HG03108 (cell line): Measurements from ENCODE around the gene IQGAP2.

ENCODE experiments used
- ATAC-seq: cut with Tn5 transposase; IDR thresholded peaks from one replicate; pipeline ENCODE4 v1.9.1; 2021; ENCODE audit warnings: moderate library complexity; ENCODE audit not compliant: unreplicated experiment

Gene IQGAP2

DNA sequence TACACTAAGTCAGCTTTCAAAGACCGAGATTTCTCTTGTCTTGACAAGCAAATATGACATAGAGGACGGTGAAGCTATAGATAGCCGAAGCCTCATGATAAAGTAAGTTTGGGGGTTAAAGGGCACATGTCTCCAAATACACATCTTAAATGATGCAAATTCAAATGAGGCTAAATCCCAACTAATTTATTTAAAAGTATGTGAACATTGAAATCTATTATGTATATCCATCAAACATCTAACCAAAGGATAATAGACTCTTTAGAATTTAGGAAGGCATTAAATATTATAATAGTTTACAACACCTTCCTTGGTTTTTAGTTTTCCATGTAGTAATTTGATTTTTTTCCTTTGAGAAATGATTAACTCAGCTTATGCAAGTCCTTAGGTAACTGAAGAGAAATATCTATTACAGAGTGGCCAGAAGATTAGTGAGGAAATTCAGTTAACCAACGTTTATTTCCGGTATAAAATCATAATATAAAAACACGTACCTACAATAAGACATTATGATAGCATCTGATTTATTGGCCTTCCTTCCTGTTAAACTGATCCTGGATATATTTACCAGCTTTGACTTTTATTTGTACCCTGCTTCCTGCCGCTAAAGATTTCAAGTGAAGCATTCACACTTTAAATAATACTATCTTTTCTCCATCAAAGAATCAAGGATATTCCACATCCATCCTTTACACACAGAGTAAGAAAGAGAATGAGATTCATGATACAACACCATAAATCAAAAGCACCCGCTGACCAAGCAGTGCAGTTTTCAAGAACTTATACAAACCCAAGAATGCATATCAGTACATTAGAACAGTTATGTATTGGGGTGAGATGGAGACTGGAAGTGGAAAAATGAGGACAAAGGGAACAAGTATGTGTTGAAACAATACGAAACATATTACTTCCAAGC is 281.0 kb downstream of the IQGAP2 start:
- no peak for ATAC-seq

DNA sequence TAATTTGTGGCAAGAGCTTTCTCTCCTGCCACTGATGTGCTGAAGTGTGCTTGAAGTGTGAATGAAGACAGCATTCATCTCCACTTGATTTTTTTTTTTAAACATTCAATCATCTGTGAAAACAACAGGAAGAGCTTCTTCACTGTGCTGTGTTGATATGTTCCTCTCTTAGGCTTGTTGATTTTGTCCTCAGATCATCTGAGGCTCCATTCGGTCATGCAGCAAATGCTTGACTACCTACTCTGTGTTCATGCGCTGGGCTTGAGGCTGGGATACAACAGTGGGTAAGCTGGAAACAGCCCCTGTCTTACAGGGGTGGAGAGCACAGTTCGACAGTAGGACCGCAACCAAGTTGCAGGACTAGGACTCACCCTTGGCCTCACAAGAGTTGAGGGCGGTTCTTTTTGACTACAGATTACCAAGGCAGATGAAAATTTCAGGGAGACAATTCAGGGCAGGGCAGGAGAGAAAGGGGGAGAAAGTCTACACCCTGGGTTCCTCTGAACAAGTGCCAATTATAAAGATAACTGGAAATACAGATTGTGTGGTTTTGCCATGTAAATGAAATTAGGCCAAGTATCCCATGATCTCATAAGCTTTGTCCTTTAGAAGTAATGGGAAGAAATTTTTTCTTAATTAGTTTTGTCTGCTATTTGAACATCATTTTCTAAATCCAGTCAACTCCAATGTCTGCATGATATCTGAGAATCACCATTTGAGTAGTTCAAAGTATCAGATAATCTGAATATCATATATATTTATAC is 281.9 kb downstream of the IQGAP2 start:
- no peak for ATAC-seq

DNA sequence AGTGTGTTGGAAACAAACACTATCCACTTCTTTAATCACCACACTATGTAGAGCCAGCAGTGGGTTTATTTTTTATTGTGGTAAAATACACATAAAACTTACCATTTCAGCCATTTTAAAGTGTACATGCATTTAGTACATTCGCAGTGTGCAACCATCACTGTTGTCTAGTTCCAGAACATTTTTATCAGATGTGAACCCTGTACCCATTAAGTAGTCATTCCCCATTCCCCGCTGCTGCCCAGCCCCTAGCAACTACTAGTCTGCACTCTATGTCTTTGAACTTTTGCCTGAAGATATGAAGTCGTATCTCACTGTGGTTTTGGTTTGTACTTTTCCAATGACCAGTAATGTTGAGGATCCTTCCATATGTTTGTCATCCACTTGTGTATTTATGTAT is 282.6 kb downstream of the IQGAP2 start:
- no peak for ATAC-seq

DNA sequence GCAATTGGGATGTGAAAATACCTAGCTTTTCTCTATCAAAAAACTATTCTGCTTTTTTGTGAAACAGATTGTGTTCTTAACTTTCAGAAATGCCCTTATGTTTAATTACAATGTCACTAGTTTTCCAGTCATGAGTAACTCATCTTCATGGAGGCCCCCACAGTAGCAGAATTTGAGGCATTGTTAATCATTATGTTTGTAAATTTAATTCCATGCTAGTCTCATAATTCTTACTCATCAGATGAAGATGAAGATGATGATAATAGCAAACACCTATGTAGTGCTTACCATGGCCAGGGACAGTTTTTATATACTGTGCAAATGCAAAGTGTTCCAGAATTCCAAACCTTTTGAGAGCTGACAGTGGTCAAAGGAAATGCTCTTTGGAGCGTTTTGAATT is 285.1 kb downstream of the IQGAP2 start:
- ATAC-seq: no peak

DNA sequence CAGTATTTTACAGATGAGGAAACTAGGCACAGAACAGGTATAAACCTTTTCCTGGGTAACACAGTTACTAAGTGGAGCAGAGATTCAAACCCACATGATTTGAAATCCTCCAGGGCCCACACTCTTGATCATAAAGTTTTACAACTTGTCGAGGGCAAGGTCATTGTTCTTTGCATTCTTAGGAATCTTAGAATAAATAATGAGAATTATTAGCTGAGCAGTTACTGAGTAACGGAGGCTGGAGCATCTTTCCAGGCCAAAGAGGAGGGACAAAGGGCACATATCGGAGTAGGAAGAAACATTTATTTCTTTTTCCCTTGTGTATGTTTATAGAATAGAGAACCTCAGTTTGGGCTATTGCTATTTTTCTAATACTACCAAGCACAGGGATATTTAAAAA is 285.8 kb downstream of the IQGAP2 start:
- no peak for ATAC-seq

DNA sequence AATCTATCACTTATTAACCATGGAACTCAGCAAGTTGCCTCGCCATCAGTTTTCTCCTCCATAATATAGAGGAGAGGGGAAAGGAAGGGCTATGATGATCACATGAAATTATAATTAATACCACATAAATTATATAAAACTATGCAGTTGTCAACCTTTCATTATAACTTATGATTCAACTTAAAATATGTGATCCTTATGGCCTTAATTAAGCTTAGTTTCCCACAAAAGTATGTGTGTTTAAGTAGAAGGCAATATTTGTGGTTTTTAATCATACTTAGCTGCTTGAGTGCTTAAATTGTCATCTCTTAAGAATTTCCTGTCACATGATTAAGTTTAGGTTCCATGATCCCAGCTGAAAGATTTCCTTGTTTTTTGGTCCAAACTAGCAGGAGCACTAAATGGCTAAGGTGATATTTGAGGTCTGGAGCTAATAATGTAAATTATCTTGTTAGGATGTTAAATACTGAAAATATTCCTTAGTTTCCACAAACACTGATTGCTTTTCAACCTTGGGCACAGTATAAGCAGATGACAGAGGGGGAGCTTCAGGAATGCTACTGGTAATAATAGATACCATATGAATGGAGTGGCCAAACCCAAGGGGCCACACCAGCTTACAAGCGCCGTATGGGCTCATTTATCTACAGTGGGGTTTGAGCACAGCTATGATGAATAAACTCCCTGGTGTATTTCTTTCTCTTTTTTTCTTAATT is 286.4 kb downstream of the IQGAP2 start:
- ATAC-seq: no peak

DNA sequence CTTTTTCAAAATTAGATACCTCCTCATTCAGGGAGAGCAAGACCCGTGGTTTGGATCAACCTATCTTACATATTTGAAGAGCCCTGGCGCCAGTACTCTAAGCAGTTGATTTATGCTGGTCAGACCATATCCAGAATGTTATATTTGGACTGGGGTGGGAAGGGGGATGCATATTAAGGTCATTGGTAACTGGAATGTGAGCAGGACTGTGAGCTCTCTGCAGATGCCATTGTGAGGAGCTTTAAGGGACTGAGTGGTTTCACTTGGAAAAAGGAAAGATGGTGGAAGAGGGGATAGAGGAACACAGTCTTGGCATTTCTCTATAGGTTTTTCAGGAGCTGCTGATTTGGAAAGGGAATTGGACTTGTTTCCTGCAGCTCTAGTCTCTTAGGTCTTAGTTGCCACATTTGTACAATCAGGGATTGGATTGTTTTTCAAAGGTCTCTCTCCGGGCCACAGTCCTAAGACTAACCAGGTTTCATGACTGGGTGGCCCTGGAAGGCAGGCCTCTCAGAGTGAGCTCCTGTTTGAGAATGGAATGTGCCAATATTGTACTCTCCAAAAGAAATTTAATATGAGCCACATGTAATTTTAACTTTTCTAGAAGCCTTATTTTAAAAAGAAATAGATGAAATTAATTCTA is 287.1 kb downstream of the IQGAP2 start:
- no peak for ATAC-seq

DNA sequence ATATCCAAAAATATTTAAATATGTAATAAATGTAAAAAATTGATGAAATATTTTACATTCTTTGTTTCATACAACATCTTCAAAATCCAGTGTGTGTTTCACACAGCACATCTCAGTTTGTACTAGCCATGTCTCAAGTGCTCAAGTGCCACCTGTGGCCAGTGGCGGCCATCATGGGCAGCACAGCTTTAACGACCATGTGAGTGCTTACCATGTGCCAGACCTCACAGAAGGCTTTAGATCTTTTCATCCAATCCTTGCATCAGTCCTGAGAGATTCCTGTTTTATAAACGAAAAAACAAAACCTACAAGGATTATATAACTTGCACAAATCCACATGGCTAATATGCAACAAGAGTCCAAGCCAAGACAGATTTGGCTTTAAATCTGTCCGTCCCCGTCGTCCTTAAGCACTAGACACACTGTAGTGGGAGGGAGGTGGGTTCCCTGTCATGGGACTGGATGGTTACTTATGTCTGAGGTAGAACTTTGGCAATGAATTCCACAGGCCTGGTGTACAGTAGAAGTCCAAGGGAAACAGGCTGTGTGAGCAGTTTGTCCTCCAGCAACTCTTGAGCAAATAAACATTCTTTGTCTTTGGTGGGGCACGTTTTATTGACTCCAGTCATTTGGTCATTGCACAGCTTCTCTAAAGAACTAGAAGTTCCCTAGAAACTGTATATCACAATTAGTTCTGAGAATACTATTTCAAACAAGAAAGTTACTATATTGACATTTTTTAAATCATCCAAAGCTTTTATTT is 287.8 kb downstream of the IQGAP2 start:
- ATAC-seq: no peak

DNA sequence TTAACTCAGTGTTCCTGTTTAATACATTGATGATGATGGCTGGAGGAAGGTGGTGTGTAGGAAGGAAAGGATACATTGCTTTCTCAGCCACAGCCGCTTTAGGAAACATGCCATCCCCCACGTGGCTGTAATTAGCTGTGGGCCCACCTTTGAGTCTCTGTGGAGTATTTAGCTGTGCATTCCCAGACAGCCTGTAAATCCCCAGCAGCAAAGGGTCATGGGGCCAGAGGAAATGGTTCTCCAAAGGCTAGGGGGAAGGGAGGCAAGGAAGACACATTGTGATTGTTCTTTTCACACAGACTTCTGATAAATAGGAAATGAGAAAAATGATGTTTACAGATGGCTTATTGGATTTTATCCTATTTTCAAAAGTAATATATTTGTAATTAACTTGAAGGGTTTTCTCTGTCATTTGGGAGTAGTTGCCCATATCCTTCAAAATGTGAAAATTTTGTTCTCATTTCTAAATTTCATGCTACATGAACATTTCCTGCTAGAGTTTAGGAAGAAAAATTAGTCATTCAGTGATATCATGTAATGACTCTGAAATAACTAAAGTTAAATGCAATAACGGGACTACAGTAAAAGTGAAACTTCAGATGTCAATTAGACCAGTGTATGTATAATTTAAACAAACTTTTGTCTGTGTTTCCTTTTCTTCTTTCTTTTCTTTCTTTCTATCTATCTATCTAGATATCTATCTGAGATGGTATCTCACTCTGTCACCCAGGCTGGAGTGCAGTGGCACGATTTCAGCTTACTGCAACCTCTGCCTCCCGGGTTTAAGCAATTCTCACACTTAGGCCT is 288.6 kb downstream of the IQGAP2 start:
- ATAC-seq: no peak

DNA sequence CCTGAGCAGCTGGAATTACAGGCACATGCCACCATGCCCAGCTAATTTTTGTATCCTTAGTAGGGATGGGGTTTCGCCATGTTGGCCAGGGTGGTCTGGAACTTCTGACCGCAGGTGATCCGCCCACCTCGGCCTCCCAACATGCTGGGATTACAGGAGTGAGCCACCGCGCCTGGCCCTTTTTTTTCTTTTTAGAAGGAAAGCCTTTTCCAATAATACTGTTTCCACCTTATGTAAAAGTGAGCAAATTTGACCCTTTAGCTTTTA is 289.1 kb downstream of the IQGAP2 start:
- no peak for ATAC-seq

DNA sequence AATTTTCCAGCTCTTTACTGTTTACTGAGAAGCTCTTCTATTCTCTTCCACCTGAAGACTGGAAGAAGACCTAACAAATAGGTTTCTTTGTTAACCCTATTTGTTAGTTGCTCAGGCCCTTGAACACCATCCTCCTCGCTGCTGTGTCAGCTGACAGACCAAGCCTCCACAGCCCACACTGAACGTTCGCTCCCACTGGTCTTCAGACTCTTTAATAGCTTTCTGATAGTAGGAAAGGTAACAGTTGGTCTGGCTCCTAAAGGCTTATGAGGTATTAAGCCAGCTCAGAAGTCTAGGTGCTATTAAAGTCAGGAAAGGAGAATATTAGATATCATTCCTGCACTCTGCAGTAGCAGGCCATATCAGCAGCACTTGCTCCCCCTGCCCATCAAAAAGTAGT is 289.6 kb downstream of the IQGAP2 start:
- no peak for ATAC-seq

DNA sequence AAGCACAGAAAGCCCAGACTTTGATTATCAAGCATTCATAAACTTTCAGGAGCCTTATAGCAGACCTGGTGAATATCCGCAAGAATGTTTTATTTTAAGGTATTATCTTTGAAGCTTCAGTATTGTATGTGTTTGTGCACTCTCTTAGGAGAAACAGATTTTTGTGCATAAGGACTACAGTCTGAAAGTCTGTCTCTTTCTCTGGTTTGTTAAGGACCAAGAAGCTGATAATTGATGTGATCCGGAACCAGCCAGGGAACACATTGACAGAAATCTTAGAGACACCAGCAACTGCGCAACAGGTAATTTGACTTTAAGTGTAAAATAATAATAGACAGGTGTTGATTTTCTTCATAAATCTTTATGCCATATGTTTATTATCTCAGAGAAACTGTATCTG is 290.1 kb downstream of the IQGAP2 start:
- ATAC-seq: no peak

DNA sequence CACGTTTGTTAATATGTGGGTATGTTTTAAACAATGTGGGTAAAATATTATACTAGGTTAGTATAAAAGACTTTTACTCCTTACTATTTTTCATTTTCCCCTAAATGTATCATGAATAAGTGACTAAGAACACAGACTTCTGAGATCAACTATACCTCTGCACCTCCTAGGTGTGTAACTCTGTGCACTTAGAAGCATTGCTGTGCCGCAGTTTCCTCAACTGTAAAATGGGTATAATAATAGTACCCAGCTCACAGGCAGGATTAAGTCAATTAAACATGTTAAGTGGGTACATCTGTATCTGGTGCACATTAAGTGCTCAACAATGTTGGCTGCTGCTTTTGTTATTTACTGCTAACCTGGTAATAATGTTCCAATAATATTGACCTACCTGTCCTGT is 291.2 kb downstream of the IQGAP2 start:
- no peak for ATAC-seq

DNA sequence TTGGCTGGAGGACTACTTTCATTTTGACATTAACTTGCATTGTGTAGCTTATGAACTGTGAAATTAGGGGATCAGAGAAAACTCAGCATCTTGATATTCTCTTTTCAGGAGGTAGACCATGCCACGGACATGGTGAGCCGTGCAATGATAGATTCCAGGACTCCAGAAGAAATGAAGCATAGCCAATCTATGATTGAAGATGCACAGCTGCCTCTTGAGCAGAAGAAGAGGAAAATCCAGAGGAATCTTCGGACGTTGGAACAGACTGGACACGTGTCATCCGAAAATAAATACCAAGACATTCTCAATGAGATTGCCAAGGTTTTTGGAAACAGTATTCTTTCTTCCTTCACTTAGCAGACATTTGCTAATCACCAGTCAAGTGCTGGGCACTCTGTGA is 292.3 kb downstream of the IQGAP2 start:
- no peak for ATAC-seq

DNA sequence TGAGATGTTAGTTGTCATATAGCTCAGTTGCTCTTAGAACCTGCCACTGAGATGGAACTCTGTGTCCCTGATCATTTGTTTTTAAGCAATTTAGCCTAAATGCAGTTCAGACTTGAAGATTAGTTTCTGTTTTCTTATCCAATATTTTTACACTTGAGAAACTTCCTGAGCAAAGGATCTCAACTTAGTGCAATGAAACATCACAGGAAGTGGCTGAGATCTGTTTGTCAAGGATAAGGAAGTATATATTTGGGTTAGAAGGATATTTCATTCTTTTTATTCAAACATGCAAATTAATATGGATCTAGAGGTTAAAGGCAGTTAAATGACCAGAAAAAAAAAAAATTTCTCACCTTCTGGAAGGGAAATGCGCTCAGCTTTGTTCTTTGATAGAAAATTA is 293.2 kb downstream of the IQGAP2 start:
- ATAC-seq: no peak

DNA sequence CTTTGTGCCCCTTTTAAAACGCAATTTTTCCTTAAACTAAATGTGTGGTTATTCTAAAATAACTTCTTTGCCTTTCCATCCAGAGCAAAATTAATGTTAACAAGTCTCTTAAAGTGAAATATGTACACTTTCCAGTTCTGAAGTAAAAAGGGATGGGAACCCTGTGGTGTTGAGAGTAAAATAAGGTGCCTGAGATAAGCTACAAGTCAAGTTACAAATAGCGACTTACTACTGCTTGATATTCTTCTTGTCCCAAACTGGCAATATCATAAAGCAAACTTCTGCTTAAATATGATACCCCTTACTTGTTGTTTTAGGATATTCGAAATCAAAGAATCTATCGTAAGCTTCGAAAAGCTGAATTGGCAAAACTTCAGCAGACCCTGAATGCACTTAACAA is 294.6 kb downstream of the IQGAP2 start:
- ATAC-seq: no peak

DNA sequence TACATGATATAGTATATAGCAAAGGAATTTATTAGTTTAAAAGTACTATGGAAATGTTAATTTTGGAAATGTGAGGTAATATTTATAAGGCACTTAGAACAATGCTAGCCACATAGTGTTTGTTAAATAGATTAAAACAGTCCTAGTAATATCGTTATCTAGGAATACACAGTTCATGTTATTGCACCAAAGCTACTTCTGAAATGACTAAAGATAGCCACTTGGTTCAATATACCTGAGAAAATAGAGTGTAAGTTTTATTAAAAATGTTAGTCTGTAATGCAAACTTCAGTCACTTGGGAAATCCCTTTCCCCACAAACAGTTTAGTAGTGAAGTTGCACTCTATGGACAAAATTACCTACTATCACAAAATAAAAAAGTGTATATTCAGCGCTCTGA is 297.5 kb downstream of the IQGAP2 start:
- no peak for ATAC-seq

DNA sequence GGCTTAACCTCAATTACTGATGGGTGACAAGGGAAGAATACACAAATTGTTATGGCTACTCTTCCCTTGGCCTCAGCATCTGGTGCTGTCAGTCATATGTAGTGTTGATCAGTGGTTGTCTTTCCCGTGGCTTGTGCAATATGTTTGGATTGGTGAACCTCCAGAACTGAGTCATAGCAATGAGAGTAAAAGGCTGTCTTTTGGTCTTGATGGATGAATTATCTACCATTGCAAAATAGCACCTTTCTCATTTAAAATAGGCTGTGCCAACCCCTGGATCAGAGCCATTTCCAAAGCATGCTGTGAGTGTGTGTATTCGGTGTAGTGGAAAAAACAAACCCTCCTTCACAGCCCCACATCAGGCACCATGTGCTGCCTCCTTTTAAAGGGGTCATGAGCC is 298.2 kb downstream of the IQGAP2 start:
- ATAC-seq: no peak

DNA sequence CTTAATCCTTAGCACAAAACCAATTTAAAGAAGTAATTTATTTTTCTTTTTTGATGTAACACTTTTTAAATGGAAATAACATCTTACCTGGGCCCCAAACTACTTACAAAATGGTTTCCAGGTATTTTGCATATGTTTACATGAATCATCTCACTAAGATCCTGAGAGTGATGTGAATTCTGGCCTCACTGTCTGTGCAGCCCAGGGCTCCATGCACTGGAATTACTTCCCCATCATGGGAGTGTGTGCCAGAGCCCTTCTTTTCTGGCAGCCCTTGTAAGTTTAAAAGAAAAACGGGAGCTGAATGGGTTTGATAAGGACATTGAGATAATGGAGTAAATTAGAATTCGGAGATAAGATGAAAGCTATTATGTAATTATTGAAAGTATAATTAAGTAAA is 300.6 kb downstream of the IQGAP2 start:
- ATAC-seq: no peak

DNA sequence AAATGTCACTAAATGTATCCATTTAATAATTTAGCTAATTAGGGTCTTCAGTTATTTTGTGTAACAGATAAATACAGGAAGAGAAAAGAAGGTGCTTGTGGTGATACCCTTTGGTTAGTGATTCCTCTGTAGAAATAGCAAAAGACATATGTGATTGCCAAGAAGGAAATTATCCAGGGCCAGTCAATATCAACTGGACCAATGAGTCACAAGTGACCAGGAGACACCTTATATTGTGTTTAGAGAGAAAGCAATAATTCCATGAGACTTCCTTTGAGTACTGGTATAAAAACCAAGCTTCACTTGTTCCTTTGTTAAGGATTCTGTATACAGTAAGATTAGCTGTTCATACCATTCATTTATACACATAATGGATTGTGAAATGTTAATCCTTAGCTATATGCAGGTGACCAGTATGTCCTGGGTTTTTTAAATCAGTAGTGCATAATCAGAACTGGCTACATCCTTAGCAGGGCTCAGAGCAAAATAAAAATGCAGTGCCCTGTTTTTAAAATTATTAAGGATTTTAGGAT is 301.1 kb downstream of the IQGAP2 start:
- ATAC-seq: no peak
